Heart left ventricle (tissue), 13 donors: Measurements from ENCODE around the gene FOXP2.

Experiments used
- POLR2A ChIP-seq, 2 donors: fragments of 450-650 bp; IDR thresholded peaks; one replicate each; pipeline ENCODE4 v1.6.1; 2017; ENCODE audit warnings: antibody characterized with exemption in 2 of 2, mild to moderate bottlenecking in 2 of 2, moderate library complexity in 2 of 2
- TF ChIP-seq, protein P1 (sequence below), 12 donors: fragments of 200-600 bp; sonication (generic) in 4 of 12; IDR thresholded peaks; one replicate each; pipeline versions ENCODE4 v1.5.0 to v1.8.0; 2018 to 2022; ENCODE audit warnings: antibody characterized with exemption in 12 of 12, mild to moderate bottlenecking in 5 of 12
- donor health status: ischemic (EF 13 %, LVEDD 7.1; RV severe dilation, severe dysfunction).
- donor health status: DM: no; HTN: yes; CAD: no.
- donor health status: DM: no; HTN: no; CAD: no.
- donor health status: ischemic (EF 25% LVEDD 6.9; RV normal size, moderate dysfunction).
- donor health status: ischemic (EF 25% LVEDD 5.7; RV mildly dilated, moderate dysfunction).
- donor health status: ischemic (EF 35%, LVEDD 5.7; RV mildly dilated, moderate dysfunction).
- donor health status: nonischemic (EF 11% LVEDD 7.7; RV severe dilation, severe dysfunction).
- donor health status: DM: yes; HTN: yes; CAD: no.
- donor health status: PGD.
- donor health status: ischemic (EF 29% LVEDD 5.4; RV normal size, mild dysfunction).
- donor health status: nonischemic (EF 23%, LVEDD 6.1; RV moderate dilation, normal function).

DNA sequence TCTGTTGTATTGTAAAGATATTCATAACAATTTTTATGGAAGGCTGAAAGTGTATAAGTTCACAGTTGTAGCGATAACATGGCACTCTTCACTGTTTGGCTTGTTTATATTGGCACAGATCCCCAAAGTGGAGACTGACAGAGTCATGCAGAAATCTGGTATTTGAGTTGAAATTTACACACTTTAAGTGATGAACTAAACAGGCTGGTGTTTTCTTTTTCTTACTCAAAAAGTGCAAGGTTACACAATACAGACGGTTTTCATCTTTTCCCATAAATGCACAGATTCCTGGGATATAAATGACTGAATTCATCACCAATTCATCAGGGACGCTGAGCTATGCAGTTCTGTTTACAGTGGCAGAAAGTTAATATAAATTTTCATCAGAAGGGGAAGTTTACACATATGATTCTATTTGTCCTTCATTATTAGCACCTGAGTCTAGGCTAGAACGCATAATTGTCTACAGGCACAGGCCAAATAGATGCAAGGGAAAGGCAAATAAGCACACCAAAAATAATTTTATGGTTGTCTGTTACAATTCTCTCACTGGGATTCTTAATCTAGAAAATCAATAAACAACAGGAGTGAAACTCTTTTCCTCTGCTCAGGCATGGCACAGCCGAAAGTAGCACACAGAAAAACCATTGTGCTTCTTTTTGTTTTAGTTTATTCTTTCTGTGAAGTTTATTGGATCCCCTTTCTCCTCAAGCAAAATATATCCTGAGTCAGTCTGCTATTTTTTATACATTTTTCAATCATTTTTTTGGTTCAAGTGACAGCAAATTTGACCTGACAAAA is 88.0 kb downstream of the FOXP2 start:
- TF ChIP-seq POLR2A (IDR thresholded peaks at IDR 0.05), result no peak
- TF ChIP-seq, protein P1, sequence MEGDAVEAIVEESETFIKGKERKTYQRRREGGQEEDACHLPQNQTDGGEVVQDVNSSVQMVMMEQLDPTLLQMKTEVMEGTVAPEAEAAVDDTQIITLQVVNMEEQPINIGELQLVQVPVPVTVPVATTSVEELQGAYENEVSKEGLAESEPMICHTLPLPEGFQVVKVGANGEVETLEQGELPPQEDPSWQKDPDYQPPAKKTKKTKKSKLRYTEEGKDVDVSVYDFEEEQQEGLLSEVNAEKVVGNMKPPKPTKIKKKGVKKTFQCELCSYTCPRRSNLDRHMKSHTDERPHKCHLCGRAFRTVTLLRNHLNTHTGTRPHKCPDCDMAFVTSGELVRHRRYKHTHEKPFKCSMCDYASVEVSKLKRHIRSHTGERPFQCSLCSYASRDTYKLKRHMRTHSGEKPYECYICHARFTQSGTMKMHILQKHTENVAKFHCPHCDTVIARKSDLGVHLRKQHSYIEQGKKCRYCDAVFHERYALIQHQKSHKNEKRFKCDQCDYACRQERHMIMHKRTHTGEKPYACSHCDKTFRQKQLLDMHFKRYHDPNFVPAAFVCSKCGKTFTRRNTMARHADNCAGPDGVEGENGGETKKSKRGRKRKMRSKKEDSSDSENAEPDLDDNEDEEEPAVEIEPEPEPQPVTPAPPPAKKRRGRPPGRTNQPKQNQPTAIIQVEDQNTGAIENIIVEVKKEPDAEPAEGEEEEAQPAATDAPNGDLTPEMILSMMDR (IDR thresholded peaks at IDR 0.05), result no peak
